ENCODE results near the gene TMEM176A. TPM values are rescaled to one million over a fixed set of nuclear protein-coding genes. Genes with fewer than 3 reads are reported as not detected.
"Not testable (repeated sequence)": the region's sequence is repeated elsewhere in the genome, so short reads cannot be mapped to it uniquely, and the experiment has no call there.

The TMEM176A gene
- total RNA-seq, 1 donor from 2014 or later, result 57.4 TPM

DNA sequence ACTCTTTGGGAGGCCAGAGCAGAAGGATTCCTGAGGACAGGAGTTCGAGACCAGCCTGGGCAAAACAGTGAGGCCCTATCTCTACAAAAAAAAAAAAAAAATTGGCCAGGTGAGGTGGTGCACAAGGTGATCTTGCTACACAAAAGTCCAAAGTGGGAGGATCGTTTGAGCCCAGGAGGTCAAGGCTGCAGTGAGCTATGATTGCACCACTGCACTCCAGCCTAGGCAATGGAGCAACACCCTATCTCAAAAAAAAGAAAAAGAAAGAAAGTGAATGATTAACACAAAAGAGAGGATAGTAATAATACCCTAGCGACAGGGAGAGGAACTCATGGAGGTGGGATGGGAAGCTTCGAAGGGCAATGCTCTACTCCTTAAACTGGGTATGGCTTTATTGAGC is 30.8 kb upstream of the TMEM176A start:
- no peaks in the 10 kb centered on the region for H3K4me1 ChIP-seq
- intact Hi-C loops (cut with DNase I), result no loop called here

GRCh38 chr7:150774131-150774530 is 26.4 kb upstream of the TMEM176A start:
- ATAC-seq; H3K27ac ChIP-seq; H3K27me3 ChIP-seq (ENCODE audit: low read depth); H3K9me3 ChIP-seq; DNase-seq; H3K4me3 ChIP-seq; H3K4me1 ChIP-seq; H3K36me3 ChIP-seq; intact Hi-C loops (cut with DNase I): not testable (repeated sequence)

More for the DNA sequence above, 30.8 kb upstream of the TMEM176A start:
- Histone ChIP-seq H3K27ac (no peak overlapping the region), H3K9me3 (no peaks in the 10 kb centered on the region), H3K4me3 (no peak overlapping the region), H3K36me3 (no peaks in the 10 kb centered on the region), H3K27me3 (ENCODE audit: low read depth) (no peaks in the 10 kb centered on the region)
- ATAC-seq (no peak), DNase-seq (no peak)
- TF ChIP-seq, protein P1, sequence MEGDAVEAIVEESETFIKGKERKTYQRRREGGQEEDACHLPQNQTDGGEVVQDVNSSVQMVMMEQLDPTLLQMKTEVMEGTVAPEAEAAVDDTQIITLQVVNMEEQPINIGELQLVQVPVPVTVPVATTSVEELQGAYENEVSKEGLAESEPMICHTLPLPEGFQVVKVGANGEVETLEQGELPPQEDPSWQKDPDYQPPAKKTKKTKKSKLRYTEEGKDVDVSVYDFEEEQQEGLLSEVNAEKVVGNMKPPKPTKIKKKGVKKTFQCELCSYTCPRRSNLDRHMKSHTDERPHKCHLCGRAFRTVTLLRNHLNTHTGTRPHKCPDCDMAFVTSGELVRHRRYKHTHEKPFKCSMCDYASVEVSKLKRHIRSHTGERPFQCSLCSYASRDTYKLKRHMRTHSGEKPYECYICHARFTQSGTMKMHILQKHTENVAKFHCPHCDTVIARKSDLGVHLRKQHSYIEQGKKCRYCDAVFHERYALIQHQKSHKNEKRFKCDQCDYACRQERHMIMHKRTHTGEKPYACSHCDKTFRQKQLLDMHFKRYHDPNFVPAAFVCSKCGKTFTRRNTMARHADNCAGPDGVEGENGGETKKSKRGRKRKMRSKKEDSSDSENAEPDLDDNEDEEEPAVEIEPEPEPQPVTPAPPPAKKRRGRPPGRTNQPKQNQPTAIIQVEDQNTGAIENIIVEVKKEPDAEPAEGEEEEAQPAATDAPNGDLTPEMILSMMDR (IDR thresholded peaks at IDR 0.05), result no peak

GRCh38 chr7:150778014-150778737 is 22.4 kb upstream of the TMEM176A start:
- Histone ChIP-seq H3K27me3 (ENCODE audit: low read depth) (no peaks in the 10 kb centered on the region), H3K4me1 (peaks cover 19% of the 10 kb centered on the region), H3K27ac (no peak overlapping the region), H3K4me3 (no peak overlapping the region), H3K9me3 (no peaks in the 10 kb centered on the region), H3K36me3 (no peaks in the 10 kb centered on the region)
- intact Hi-C loops (cut with DNase I), result no loop called here
- TF ChIP-seq, protein P1 (IDR thresholded peaks at IDR 0.05), result no peak
- no peak for DNase-seq
- ATAC-seq, result no peak

- TF ChIP-seq, protein P1 (IDR thresholded peaks at IDR 0.05), result peak; percentile 88
- DNase-seq, result peak; percentile 85
- ATAC-seq, result peak; percentile 87 to 90
- Histone ChIP-seq H3K27ac (no peak overlapping the region), H3K9me3 (no peaks in the 10 kb centered on the region), H3K4me1 (peaks cover 23% of the 10 kb centered on the region), H3K27me3 (ENCODE audit: low read depth) (no peaks in the 10 kb centered on the region), H3K36me3 (no peaks in the 10 kb centered on the region), H3K4me3 (no peak overlapping the region)
- intact Hi-C loops (cut with DNase I), result no loop called here
Observed at GRCh38 chr7:150778738-150779301, 21.7 kb upstream of the TMEM176A start.

- intact Hi-C loops (cut with DNase I), result no loop called here
- peak; percentile 25 to 41 for ATAC-seq
- Histone ChIP-seq H3K36me3 (no peaks in the 10 kb centered on the region), H3K4me3 (no peak overlapping the region), H3K4me1 (peaks cover 38% of the 10 kb centered on the region), H3K27me3 (ENCODE audit: low read depth) (no peaks in the 10 kb centered on the region), H3K9me3 (no peaks in the 10 kb centered on the region), H3K27ac (peak overlapping the region; percentile 20)
- TF ChIP-seq, protein P1 (IDR thresholded peaks at IDR 0.05), result no peak
- no peak for DNase-seq
Observed at GRCh38 chr7:150780292-150780691, 20.3 kb upstream of the TMEM176A start.

DNA sequence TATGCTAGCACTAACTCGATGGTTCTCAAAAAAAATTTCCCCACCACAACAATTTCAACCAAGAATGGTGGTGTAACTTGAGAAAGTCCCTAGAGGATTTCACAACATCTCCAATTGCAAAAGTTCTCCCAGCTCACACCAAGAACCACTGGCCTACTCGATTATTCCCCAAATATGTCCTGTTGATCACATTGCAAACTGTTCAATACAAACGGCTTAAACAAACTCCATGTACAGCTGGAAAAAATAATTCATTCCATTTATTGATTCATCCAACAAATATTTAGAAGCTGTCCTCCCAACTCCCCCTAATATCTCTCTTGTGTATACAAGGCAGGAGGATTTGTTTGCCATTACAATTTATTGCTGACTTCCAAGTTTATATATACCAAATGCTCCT is 19.5 kb upstream of the TMEM176A start:
- TF ChIP-seq, protein P1 (IDR thresholded peaks at IDR 0.05), result no peak
- intact Hi-C loops (cut with DNase I), result no loop called here
- no peaks in the 10 kb centered on the region for H3K9me3 ChIP-seq
- DNase-seq (no peak), ATAC-seq (no peak)
- no peaks in the 10 kb centered on the region for H3K27me3 ChIP-seq (ENCODE audit: low read depth)
- no peak overlapping the region for H3K27ac ChIP-seq
- H3K4me1 ChIP-seq, result peaks cover 46% of the 10 kb centered on the region
- no peaks in the 10 kb centered on the region for H3K36me3 ChIP-seq
- H3K4me3 ChIP-seq, result no peak overlapping the region

All from lower lobe of right lung (tissue), 2 donors.